Large intestine (tissue), 3 donors: Measurements from ENCODE around the gene ADARB2. TPM values are rescaled to one million over a fixed set of nuclear protein-coding genes. Genes with fewer than 3 reads are reported as not detected.
"Not testable (repeated sequence)": the region's sequence is repeated elsewhere in the genome, so short reads cannot be mapped to it uniquely, and the experiment has no call there.

Experiments used
- DNase-seq, 2 donors: peaks; one replicate each; pipeline versions ENCODE4 v3.0.0 to v3.0.0-alpha.2; 2013
- H3K27ac ChIP-seq: one replicate; pipeline ENCODE4 v1.5.1; 2013; ENCODE audit warnings: low read length
- H3K27me3 ChIP-seq: 2 replicates; pipeline ENCODE4 v1.6.1; 2013; ENCODE audit warnings: low read length; ENCODE audit not compliant: control insufficient read depth, insufficient read depth
- H3K36me3 ChIP-seq: 2 replicates; pipeline ENCODE4 v1.6.1; 2013; ENCODE audit warnings: low read length; ENCODE audit not compliant: control insufficient read depth, insufficient read depth
- H3K4me1 ChIP-seq: one replicate; pipeline ENCODE4 v1.6.1; 2013; ENCODE audit warnings: low read length; ENCODE audit not compliant: control insufficient read depth, insufficient read depth
- H3K4me3 ChIP-seq: one replicate; pipeline ENCODE4 v1.5.1; 2013; ENCODE audit warnings: low read length
- H3K9me3 ChIP-seq: one replicate; pipeline ENCODE4 v1.6.1; 2013; ENCODE audit warnings: mild to moderate bottlenecking, low read depth, low read length, moderate library complexity; ENCODE audit not compliant: control insufficient read depth
- WGBS: methylation state at CpG from one replicate; pipeline ENCODE4 v1.1.5; 2013; ENCODE audit warnings: low lambda C conversion rate; ENCODE audit not compliant: insufficient coverage; 5-methylcytosine and 5-hydroxymethylcytosine counted together
- polyA plus RNA-seq: library from polyadenylated mRNA; unstranded; fragments of 120-200 nt; gene quantifications from one replicate; pipeline ENCODE4 v1.2.1, GENCODE V29; 2013

Gene ADARB2
- polyA plus RNA-seq, 1 donor, result 0.52 TPM

DNA sequence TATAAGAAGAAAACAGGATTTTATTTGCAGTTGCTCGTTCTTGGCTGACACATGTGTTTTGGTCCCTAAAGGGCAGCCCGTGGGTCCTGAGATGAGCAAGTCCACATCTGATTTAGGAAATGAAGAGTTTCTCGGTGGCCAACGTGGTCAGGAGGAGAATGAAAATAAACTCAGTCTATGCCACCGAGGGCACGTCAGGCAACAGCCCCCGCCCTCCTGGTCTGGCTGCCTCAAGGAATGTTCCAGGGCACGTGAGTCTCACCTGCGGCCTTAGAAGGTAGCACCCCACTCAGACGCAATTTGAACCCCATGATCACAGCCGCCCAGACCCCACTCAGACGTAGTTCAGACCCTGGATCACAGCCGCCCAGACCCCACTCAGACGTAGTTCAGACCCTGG, 197.2 kb downstream of the ADARB2 start:
- no CpG with 5 or more reads among the region's 14 CpGs for WGBS
- no peaks in the 10 kb centered on the region for H3K27me3 ChIP-seq
- no peaks in the 10 kb centered on the region for H3K36me3 ChIP-seq
- no peak for DNase-seq
- no peak overlapping the region for H3K4me3 ChIP-seq
- H3K4me1 ChIP-seq, result no peaks in the 10 kb centered on the region
- H3K9me3 ChIP-seq, result no peaks in the 10 kb centered on the region
- H3K27ac ChIP-seq, result no peak overlapping the region

- H3K9me3 ChIP-seq, result no peaks in the 10 kb centered on the region
- H3K27ac ChIP-seq, result no peak overlapping the region
- WGBS, result no CpG with 5 or more reads among the region's 5 CpGs
- no peak overlapping the region for H3K4me3 ChIP-seq
- no peak for DNase-seq
- no peaks in the 10 kb centered on the region for H3K4me1 ChIP-seq
- no peaks in the 10 kb centered on the region for H3K36me3 ChIP-seq
- H3K27me3 ChIP-seq, result no peaks in the 10 kb centered on the region
Measured at GRCh38 chr10:1539216-1539615, 198.1 kb downstream of the ADARB2 start.

- Histone ChIP-seq H3K4me3 (no peak overlapping the region), H3K27ac (no peak overlapping the region), H3K27me3 (no peaks in the 10 kb centered on the region), H3K4me1 (no peaks in the 10 kb centered on the region), H3K9me3 (no peaks in the 10 kb centered on the region), H3K36me3 (no peaks in the 10 kb centered on the region)
- no CpG with 5 or more reads among the region's 20 CpGs for WGBS
- DNase-seq, result no peak
Measured at GRCh38 chr10:1538531-1539061, 198.7 kb downstream of the ADARB2 start.

- H3K9me3 ChIP-seq, result no peaks in the 10 kb centered on the region
- H3K36me3 ChIP-seq, result no peaks in the 10 kb centered on the region
- no peak overlapping the region for H3K4me3 ChIP-seq
- no peak overlapping the region for H3K27ac ChIP-seq
- no CpG with 5 or more reads among the region's 8 CpGs for WGBS
- H3K4me1 ChIP-seq, result no peaks in the 10 kb centered on the region
- DNase-seq, result no peak
- H3K27me3 ChIP-seq, result no peaks in the 10 kb centered on the region
Measured at GRCh38 chr10:1538121-1538520, 199.2 kb downstream of the ADARB2 start.

DNA sequence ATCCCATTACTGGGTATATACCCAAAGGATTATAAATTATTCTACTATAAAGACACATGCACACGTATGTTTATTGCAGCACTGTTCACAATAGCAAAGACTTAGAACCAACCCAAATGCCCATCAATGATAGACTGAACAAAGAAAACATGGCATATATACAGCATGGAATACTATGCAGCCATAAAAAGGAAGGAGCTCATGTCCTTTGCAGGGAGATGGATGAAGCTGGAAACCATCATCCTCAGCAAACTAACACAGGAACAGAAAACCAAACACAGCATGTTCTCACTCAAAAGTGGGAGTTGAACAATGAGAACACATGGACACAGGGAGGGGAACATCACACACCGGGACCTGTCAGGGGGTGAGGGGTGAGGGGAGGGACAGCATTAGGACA, 199.9 kb downstream of the ADARB2 start:
- not testable (repeated sequence) for H3K27ac ChIP-seq, H3K27me3 ChIP-seq, DNase-seq, H3K9me3 ChIP-seq, H3K36me3 ChIP-seq, H3K4me3 ChIP-seq, H3K4me1 ChIP-seq
- WGBS, result no CpG with 5 or more reads among the region's 2 CpGs

DNA sequence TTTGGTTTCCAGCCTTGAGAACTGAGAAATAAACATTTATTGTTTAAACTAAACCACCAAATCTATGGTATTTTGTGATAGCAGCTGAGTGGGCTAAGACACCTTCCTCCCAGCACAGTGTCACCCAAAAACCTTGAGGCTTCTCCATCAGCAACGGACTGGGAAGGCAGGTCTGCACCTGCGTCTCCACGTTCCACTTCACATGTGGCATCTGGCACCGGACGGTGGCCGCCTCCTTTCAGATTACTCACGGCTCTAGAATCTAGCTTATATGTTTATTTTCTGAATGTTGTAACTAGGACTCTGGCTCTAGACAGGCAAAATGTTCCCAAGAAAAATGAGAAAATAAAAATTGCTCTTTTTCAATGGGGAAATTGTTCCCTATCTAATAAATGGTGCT, 201.0 kb downstream of the ADARB2 start:
- Histone ChIP-seq H3K9me3 (no peaks in the 10 kb centered on the region), H3K27ac (no peak overlapping the region), H3K4me3 (no peak overlapping the region), H3K36me3 (no peaks in the 10 kb centered on the region), H3K27me3 (no peaks in the 10 kb centered on the region), H3K4me1 (no peaks in the 10 kb centered on the region)
- DNase-seq, result no peak
- WGBS, result no CpG with 5 or more reads among the region's 7 CpGs

DNA sequence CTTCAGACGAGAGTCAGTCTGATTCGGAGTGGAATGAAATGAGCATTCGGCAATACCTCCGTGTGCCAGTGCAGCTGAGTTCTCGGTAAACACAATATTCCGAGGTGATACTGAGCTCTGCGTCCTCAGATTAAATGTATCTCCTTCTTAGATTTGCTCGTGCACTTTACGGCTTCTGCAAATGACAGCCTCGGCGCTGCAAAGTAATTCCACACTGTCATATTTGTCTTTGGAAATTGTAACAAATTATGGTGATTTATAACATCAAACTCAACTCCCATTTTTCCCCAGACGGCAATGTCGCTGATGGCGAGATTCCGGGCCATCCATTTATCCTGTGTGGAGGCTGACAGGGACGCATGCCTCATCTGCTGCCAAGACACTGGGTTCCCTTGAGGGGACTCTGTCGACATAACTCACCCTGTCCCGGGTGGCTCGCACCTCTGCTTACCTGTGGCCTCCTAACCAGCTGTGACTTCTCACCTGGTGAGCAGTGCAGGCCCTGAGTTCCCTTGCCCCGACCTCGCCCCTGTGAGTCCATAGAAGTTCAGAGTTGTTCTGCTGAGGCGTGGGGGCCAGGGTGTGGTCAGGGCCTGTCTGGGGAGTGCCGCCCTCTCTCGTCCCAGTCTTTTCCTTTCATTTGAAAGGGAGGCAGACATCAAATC, 201.9 kb downstream of the ADARB2 start:
- WGBS, result 90% methylated on average over 2 of the region's 24 CpGs
- DNase-seq, result no peak

DNA sequence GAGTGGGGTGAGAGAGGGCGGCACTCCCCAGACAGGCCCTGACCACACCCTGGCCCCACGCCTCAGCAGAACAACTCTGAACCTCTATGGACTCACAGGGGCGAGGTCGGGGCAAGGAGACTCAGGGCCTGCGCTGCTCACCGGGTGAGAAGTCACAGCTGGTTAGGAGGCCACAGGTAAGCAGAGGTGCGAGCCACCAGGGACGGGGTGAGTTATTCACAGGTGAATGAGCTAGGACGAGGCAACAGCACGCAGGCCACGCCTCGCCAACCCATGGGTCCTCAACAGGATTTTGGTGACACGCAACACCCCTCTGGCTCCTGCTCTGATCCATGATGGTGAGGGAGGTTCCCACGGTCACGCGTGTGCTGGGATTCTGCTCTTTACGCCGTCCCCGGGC, 202.5 kb downstream of the ADARB2 start:
- Histone ChIP-seq H3K27ac (no peak overlapping the region), H3K27me3 (no peaks in the 10 kb centered on the region), H3K4me3 (no peak overlapping the region), H3K4me1 (no peaks in the 10 kb centered on the region), H3K36me3 (no peaks in the 10 kb centered on the region), H3K9me3 (no peaks in the 10 kb centered on the region)
- WGBS, result no CpG with 5 or more reads among the region's 19 CpGs
- no peak for DNase-seq

More for the DNA sequence above, 201.9 kb downstream of the ADARB2 start:
- Histone ChIP-seq H3K27me3 (no peaks in the 10 kb centered on the region), H3K4me3 (no peak overlapping the region), H3K27ac (no peak overlapping the region), H3K9me3 (no peaks in the 10 kb centered on the region), H3K36me3 (no peaks in the 10 kb centered on the region), H3K4me1 (no peaks in the 10 kb centered on the region)

GRCh38 chr10:1532636-1533035, 204.7 kb downstream of the ADARB2 start:
- H3K36me3 ChIP-seq, result no peaks in the 10 kb centered on the region
- DNase-seq, result no peak
- no peak overlapping the region for H3K27ac ChIP-seq
- no peaks in the 10 kb centered on the region for H3K4me1 ChIP-seq
- H3K4me3 ChIP-seq, result no peak overlapping the region
- WGBS, result no CpG with 5 or more reads among the region's 14 CpGs
- H3K9me3 ChIP-seq, result no peaks in the 10 kb centered on the region
- H3K27me3 ChIP-seq, result no peaks in the 10 kb centered on the region

GRCh38 chr10:1531883-1532597, 205.3 kb downstream of the ADARB2 start:
- H3K36me3 ChIP-seq, result no peaks in the 10 kb centered on the region
- no peaks in the 10 kb centered on the region for H3K4me1 ChIP-seq
- H3K4me3 ChIP-seq, result no peak overlapping the region
- H3K9me3 ChIP-seq, result no peaks in the 10 kb centered on the region
- DNase-seq, result no peak
- H3K27ac ChIP-seq, result no peak overlapping the region
- no peaks in the 10 kb centered on the region for H3K27me3 ChIP-seq
- WGBS, result 93% methylated on average over 6 of the region's 18 CpGs
